Testis (tissue), 3 donors: ENCODE results near the gene LRMDA. TPM values are rescaled to one million over a fixed set of nuclear protein-coding genes. Genes with fewer than 3 reads are reported as not detected.

ENCODE experiments used
- DNase-seq: peaks from one replicate; pipeline ENCODE4 v3.0.0-alpha.2; 2019
- H3K27ac ChIP-seq, 2 donors: fragments of 200-600 bp; sonication (generic); one replicate each; pipeline ENCODE4 v1.5.1; 2019
- H3K27me3 ChIP-seq: fragments of 200-600 bp; sonication (generic); one replicate; pipeline ENCODE4 v1.5.1; 2019
- H3K36me3 ChIP-seq: fragments of 200-600 bp; sonication (generic); one replicate; pipeline ENCODE4 v1.5.1; 2017; ENCODE audit warnings: low read depth; ENCODE audit errors: missing control alignments
- H3K4me1 ChIP-seq: fragments of 200-600 bp; sonication (generic); one replicate; pipeline ENCODE4 v1.5.1; 2019
- H3K4me3 ChIP-seq, 2 donors: fragments of 200-600 bp; sonication (generic); one replicate each; pipeline ENCODE4 v1.5.1; 2017 to 2019
- H3K9me3 ChIP-seq: fragments of 200-600 bp; sonication (generic); one replicate; pipeline ENCODE4 v1.5.1; 2017
- CTCF ChIP-seq, 3 experiments: fragments of 450-650 bp in 2 of 3; fragments of 200-600 bp in 1 of 3; sonication (generic) in 1 of 3; IDR thresholded peaks; one replicate each; pipeline ENCODE4 v1.5.1; 2016 to 2019; ENCODE audit warnings: antibody characterized with exemption in 3 of 3, mild to moderate bottlenecking in 2 of 3, moderate library complexity in 1 of 3
- POLR2A ChIP-seq: fragments of 450-650 bp; IDR thresholded peaks from one replicate; pipeline ENCODE4 v1.6.1; 2017; ENCODE audit warnings: antibody characterized with exemption, mild to moderate bottlenecking, moderate library complexity
- WGBS, 2 donors: methylation state at CpG; one replicate each; pipeline ENCODE4 v1.1.5; 2018; 5-methylcytosine and 5-hydroxymethylcytosine counted together
- intact Hi-C: fragments of 100-400 bp; cut with DNase I; formaldehyde crosslinking; loops from one replicate; pipeline ENCODE4 v1.15.1; 2023; ENCODE audit warnings: low total_unique reads
- polyA plus RNA-seq: library from polyadenylated mRNA; stranded (reverse); fragments of 350-450 nt; fragmentation: Illumina TruSeq; extraction: RNeasy Lipid Tissue Mini Kit (QIAGEN cat#74804); gene quantifications from one replicate; pipeline ENCODE4 v1.2.3, GENCODE V29; 2014; ENCODE audit warnings: low read depth, low replicate concordance; ENCODE audit not compliant: insufficient read depth
- total RNA-seq, 2 donors: library from RNA; depleted of rRNA; stranded (reverse); fragments of >200 nt; gene quantifications; one replicate each; pipeline ENCODE4 v1.2.3, GENCODE V29; 2016

Gene LRMDA
- total and polyA plus RNA-seq, 3 donors from 2014 or later: 7.6 to 13.8 (median 10.6) TPM

- no peak overlapping the region for H3K27ac ChIP-seq
- no peak for TF ChIP-seq POLR2A
- TF ChIP-seq CTCF (IDR thresholded peaks at IDR 0.05): no peak
- 76% methylated on average over 1 of the region's 1 CpG for WGBS, 2 donors
- H3K4me1 ChIP-seq: no peaks in the 10 kb centered on the region
- no peaks in the 10 kb centered on the region for H3K27me3 ChIP-seq
- H3K36me3 ChIP-seq: no peaks in the 10 kb centered on the region
- no peak for DNase-seq
- no peaks in the 10 kb centered on the region for H3K9me3 ChIP-seq
- H3K4me3 ChIP-seq: no peak overlapping the region
- intact Hi-C loops: no loop called here
Observed at GRCh38 chr10:75588031-75588430, 156.6 kb downstream of the LRMDA start.

- H3K9me3 ChIP-seq: no peaks in the 10 kb centered on the region
- DNase-seq: no peak
- no peaks in the 10 kb centered on the region for H3K4me1 ChIP-seq
- no peaks in the 10 kb centered on the region for H3K27me3 ChIP-seq
- intact Hi-C loops: no loop called here
- 93 to 96% methylated on average over 3 of the region's 3 CpGs for WGBS, 2 donors
- H3K4me3 ChIP-seq: no peak overlapping the region
- no peaks in the 10 kb centered on the region for H3K36me3 ChIP-seq
- TF ChIP-seq CTCF (IDR thresholded peaks at IDR 0.05): no peak
- no peak for TF ChIP-seq POLR2A
- no peak overlapping the region for H3K27ac ChIP-seq
Observed at GRCh38 chr10:75589895-75590654, 158.7 kb downstream of the LRMDA start.

- WGBS, 2 donors: 70 to 72% methylated on average over 31 of the region's 31 CpGs
- DNase-seq: no peak
- no peaks in the 10 kb centered on the region for H3K4me1 ChIP-seq
- H3K4me3 ChIP-seq: peak overlapping the region; percentile 2 to 15
- H3K9me3 ChIP-seq: no peaks in the 10 kb centered on the region
- H3K36me3 ChIP-seq: no peaks in the 10 kb centered on the region
- H3K27me3 ChIP-seq: no peaks in the 10 kb centered on the region
- no peak overlapping the region for H3K27ac ChIP-seq
- TF ChIP-seq CTCF (IDR thresholded peaks at IDR 0.05) (no peak), POLR2A (no peak)
- intact Hi-C loops: no loop called here
Observed at GRCh38 chr10:75592151-75592787, 160.8 kb downstream of the LRMDA start.

DNA sequence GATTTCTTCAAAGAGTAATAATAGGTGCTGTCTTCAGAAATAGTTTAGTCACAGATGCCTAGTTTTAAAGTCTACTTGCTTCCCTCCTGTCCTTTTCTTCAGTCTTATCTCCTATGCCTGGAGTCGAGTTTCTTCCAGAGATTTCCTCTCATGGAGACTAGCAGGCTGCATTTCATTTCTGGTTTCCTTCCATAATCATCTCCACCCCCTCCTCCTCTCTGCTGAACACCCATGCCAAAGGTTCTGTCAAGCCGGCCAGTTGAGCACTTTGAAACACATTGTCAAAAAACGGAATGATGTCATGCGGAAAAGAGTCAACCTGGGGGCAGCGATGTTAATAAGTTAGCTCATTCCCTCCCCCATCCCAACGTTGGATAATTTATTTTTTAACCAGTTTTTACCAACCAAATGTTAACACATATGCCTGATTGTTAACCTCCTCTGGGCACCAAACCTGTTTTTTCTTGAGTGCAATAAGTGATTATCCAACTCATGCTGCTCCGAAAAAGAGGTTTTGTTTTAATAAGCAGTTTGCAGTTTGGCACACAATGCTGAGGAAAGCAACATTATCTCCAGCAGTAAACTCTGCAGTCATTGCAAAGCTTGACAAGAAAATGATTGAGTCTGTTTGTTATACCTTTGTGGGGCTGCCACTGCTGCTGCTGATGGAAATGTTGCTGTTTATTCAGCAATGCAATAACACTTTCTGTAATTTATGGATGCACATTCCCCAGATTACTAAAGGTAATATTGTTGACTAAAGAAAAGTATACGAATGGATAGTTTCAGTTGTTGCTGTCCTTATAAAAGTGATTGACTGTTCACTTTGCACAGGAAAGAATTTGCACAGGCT is 161.6 kb downstream of the LRMDA start:
- TF ChIP-seq CTCF (IDR thresholded peaks at IDR 0.05): no peak
- TF ChIP-seq POLR2A: no peak
- H3K4me1 ChIP-seq: no peaks in the 10 kb centered on the region
- H3K9me3 ChIP-seq: no peaks in the 10 kb centered on the region
- H3K4me3 ChIP-seq: peak overlapping the region; percentile 2 to 15
- intact Hi-C loops: no loop called here
- H3K27ac ChIP-seq: no peak overlapping the region
- WGBS, 2 donors: 40 to 47% methylated on average over 8 of the region's 8 CpGs
- no peak for DNase-seq
- H3K27me3 ChIP-seq: no peaks in the 10 kb centered on the region
- H3K36me3 ChIP-seq: no peaks in the 10 kb centered on the region
